Measurements from ENCODE around the gene GRIK5. TPM values are rescaled to one million over a fixed set of nuclear protein-coding genes. Genes with fewer than 3 reads are reported as not detected.
"Not testable (repeated sequence)": the region's sequence is repeated elsewhere in the genome, so short reads cannot be mapped to it uniquely, and the experiment has no call there.

The GRIK5 gene
- polyA plus RNA-seq, 10 donors: 1.8 to 4.3 (median 3.1) TPM

GRCh38 chr19:42017040-42017439, 53.0 kb downstream of the GRIK5 start:
- DNase-seq: no peak

GRCh38 chr19:42012747-42013146, 57.3 kb downstream of the GRIK5 start:
- not testable (repeated sequence) for DNase-seq

DNA sequence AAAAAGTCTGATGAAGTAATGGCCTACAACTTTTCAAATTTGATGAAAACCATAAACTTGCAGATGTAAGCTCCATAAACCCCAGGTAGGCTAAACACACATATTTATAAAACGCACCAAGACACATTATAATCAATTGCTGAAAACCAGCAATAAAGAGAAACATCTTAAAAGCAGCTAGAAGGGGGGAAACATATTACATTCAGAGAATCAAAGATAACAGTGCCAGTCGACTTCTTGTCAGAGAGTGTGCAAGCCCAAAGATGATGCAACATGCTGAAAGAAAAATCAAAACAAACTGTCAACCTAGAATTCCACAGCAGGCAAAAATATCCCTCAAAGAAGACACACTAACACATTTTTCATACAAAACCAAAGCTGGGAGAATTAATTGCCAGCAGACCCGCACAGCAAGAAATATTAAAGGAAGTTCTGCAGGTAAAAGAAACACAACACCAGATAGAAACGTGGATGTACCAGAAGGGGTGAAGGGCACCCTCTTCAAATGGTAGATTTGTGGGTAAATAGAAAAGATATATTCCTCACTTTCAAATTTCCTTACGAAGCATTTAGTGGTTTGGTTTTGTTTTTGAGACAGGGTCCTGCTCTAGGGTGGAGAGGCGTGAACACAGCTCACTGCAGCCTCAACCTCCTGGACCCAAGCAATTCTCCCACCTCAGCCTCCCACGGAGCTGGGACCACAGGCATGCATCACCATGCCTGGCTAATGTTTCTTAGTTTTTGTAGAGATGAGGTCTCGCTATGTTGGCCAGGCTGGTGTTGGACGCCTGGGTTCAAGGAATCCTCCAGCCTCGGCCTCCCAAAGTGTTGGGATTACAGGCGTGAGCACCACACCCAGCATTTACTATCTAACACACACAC, 59.5 kb downstream of the GRIK5 start:
- DNase-seq: peak in 1 of 3 donors; percentile 42

DNA sequence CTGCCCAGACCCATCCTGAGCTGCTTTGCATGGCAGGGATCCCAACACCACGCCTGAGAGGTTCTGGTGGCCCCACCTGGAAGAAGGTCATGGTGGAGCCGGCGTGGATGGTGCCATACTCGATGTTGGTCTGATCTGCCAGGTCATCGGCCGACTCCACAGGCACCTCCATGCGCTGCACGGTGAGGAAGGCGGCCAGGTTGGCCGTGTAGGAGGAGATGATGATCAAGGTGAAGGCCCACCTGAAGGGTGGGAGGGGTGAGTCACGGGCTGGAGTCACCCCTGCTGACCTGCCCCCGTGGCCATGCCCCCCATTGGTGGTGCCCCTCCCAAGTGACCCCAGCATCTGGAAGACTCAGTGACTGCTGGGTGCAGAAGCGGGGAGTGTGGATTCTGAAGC, 63.4 kb downstream of the GRIK5 start:
- no peak for DNase-seq

DNA sequence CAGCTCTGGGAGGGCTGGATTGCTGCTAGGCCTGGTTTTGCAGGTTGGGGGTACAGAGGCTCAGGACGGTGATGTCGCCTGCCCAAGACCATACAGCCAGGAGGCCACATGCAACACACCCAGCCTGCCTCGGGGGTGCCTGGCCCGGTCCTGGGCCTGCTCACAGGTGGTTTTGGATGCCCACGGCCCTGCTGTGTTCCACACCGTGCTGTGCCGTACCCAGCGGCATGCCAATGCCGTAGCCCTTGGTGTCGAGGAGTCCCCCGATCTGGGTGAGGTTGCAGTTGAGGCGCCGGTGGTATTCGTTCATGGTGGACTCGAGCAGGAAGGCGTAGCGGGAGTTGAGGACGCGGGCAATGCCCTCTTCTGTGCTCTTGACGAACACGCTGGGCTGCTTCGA, 64.5 kb downstream of the GRIK5 start:
- no peak for DNase-seq

GRCh38 chr19:42003506-42004294, 66.3 kb downstream of the GRIK5 start:
- DNase-seq: no peak

- DNase-seq: no peak
Measured at GRCh38 chr19:41999878-42000208, 70.2 kb downstream of the GRIK5 start.

DNA sequence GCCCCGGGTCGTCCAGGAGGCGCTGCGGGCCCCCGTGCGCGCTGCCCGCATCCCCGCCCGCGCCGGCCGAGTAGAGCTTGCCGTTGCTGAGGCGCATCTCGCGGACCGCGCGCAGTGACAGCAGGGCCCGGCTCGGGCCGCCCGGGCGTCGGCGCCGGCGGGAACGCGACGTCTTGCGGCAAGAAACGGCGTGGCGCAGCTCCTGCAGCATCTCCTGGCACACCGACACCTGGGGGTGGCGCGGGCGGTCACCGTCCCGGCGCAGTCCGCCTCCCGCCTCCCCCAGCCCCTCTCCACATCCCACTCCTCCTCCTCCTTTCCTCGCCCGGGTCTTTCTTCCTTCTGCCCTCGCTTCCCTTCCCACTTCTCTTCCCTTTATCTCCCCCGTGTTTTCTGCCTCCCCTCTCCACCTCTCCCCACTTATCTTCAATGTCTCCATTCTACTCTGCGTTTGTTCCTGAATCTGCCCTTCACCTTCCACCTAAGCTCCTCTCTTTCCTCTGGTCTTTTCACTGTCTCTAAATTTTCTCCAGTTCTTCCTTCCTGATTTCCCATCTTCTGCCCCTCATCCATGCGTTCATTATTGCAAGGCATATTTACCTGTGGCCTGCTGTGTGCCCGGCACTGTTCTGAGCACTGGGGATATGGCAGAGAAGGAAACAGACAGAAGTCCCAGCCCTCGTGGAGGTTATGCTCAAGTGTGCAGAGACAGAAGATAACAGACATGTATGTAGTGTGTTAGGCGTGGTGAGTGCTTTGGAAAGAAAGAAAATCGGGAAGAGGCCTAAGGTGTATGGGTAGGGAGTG, 70.7 kb downstream of the GRIK5 start:
- no peak for DNase-seq

DNA sequence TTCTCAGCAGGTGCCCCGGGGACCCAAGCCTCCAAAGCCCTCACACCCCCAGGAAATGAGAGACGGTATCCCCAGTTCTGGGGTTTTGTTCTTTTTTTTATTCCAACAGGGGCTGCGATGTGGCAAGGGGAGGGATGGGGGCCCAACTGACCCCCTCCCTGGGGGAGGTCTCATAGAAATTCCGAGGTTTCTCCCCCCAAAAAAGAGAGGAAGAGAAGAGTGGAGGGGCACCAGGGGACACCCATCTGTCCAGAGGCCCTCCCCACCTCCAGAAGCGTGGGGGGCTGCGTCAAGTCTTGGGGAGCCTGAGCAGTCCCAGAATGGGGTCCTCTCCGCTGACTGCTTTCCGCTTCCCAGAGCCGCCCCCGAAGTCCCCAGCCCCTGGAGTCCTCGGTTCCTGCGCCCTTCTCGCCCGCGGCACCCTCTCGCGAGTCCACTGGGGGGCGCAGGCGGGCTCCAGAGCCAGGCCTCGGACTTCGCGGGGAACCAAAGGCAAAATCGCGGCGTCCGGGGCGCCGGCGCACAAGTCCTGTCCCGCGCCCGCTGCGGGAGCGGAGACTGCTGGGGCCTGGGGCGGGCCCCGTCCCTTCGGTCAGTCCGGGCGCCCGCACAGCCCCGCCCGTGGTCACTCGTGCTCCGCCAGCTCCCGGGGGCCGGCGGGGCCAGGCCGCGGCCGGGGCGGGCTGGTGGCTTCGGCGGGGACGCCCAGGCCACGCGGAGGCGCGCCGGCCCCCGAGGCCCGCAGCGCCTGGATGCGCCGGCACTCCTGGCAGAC, 71.6 kb downstream of the GRIK5 start:
- peak in 2 of 3 donors; percentile 16 to 45 for DNase-seq

GRCh38 chr19:41997851-41998229, 72.2 kb downstream of the GRIK5 start:
- DNase-seq: no peak

DNA sequence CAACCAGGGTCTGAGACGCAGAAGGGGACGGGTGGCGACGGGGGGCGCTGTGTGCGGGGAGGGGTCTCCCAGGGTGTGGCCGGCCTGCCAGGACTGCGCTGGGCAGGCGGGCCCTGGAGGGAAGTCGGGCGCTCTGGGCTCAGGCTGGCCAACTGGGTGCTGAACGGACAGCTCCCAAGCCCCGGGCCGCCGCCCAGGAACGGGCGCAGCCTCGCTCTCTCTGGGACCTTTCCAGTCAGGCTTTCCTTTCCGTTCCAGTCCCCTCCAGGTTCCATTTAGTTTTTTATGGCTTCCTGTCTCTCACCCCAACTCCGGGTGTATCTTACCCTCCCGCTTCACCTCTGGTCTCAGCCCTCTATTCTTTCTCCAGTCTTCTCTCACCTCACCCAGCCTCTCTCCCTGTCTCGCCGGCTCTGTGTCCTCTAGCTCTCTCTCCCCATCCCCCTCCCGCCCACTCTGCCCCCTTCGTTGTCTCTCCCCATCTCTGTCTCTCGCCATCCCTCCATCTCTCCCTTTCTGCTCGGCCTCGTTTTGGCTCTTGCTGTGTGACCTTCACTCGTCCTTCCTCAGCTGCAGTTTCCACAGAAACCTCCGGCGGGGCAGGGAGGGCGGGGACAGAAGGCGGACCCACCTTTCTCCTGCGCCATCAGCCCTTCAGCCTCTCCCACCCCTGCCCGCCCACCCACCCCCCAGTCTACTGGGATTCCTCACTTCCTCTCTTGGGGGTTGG, 72.7 kb downstream of the GRIK5 start:
- peak in 2 of 3 donors; percentile 38 to 72 for DNase-seq

DNA sequence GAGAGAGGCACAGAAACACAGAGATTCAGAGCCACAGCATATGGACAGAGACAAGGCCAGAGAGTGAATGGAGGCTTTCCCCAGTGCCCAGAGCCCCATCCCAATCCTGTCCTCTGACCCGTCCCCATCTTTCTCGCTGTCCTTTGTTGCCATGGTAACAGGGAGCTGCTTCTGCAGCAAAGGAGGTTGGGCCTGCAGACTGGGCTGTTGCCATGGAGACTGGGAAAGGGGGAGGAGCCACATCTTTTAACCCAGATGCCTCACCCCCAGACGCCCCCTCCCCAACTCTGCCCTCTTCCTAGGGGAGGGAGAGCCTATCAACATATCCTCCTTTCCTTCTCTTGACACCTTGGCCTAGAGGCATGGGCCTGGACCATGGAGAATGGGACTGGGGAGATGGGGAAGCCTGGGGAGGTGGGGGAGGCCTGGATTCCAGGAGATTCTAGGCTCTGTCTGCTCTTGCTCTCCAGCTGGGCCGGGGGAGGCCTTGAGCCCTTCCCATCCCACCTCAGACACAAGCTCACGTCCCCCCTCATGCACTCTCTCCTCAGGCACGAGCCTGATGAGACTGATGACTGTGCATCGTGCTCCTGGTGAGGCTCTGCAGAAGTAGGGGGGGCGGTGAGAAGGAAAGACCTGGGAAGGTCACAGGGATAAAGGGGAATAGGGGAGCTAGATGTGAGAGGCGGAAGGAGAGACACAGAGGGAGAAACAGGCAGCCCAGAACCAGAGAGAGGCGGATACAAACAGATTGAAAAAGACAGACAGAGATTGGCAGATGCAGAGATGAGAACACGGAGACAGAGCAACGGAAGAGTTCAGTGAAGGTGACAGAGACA, 73.8 kb downstream of the GRIK5 start:
- no peak for DNase-seq

GRCh38 chr19:41994994-41995958, 74.7 kb downstream of the GRIK5 start:
- DNase-seq: no peak

GRCh38 chr19:41994521-41994971, 75.5 kb downstream of the GRIK5 start:
- no peak for DNase-seq

DNA sequence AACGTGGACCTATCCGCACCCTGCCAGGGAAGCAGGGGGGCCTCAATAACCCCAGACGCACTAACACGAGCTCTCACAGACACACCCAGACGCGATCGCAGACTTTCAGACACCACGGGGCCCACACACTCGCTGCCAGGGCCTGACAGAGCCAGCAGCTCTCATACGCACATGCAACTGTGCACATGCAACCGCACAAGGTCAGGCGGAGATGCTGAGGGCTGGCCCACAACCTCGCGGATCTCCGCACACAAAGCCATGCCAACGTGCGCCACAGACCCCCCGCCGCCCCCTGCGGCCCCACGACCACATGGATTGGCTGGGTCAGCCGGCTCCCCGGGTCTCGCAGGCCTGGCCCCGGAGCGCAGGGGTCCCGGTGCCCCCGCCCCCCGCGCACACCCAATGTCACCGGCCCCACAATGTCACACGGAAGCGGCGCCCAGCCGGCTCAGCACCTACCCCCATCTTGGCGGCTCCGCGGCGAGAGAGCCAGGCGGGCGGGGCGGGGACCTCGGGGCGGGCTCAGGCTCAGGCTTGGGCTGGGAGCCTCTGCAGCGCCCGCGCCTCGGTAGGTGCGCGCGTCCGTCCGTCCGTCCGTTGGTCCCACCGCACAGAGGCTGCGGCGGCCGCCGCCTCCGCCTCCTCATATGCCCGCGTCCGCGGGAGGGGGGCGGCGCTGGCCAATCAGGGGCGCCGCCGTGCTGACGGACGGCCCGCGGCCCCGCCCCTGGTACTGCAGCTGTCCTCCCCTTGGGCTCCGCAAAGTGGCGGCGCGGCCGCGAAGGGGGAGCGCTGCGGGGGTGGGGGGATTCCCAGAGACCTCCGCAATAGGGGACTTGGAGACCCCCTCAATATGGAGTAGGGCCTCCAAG, 76.2 kb downstream of the GRIK5 start, which contains the start of gene ATP1A3:
ATP1A3 (minus strand) TSS at position 619 of the 872 bp plus-strand sequence; CDS start at position 465, 154 bp downstream.
- DNase-seq: peak in 2 of 3 donors; percentile 45 to 63

- DNase-seq: not testable (repeated sequence)
Measured at GRCh38 chr19:41991925-41992569, 78.0 kb downstream of the GRIK5 start.

DNA sequence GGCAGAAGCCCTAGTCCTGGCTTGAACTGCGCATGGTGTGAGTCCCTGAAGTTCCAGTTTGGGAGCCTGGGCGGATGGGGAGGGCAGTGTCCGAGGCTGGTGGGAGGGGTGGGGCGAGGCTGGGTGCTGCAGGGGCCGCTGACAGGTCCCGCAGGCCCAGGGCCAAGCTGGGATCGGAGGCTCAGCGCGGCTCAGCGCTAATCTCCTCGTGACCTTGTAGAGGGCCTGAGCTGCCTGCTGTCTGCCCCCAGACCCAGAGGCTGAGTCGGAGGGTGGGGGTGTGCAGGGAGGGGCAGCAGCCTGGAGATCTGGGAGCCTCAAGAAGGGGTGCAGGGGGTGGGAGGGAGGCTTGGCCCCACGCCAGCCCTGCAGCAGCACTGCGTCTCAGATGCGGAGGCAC, 79.0 kb downstream of the GRIK5 start:
- DNase-seq: no peak
